Left ventricle myocardium inferior (tissue), 1 donor: ENCODE results near the gene OCEL1. TPM values are rescaled to one million over a fixed set of nuclear protein-coding genes. Genes with fewer than 3 reads are reported as not detected.
"Not testable (repeated sequence)": the region's sequence is repeated elsewhere in the genome, so short reads cannot be mapped to it uniquely, and the experiment has no call there.

Experiments
- DNase-seq: peaks from one replicate; pipeline ENCODE4 v3.0.0-alpha.2; 2020
- H3K27ac ChIP-seq: fragments of 200-600 bp; replicated peaks from 2 replicates; pipeline ENCODE4 v1.8.0; 2021
- H3K27me3 ChIP-seq: fragments of 200-600 bp; 2 replicates; pipeline ENCODE4 v1.8.0; 2021; ENCODE audit warnings: low read depth
- H3K36me3 ChIP-seq: fragments of 200-600 bp; 2 replicates; pipeline ENCODE4 v1.8.0; 2021
- H3K4me1 ChIP-seq: fragments of 200-600 bp; 2 replicates; pipeline ENCODE4 v1.8.0; 2021
- H3K4me3 ChIP-seq: fragments of 200-600 bp; 2 replicates; pipeline ENCODE4 v1.8.0; 2021; ENCODE audit warnings: mild to moderate bottlenecking, moderate library complexity
- H3K9me3 ChIP-seq: fragments of 200-600 bp; replicated peaks from 2 replicates; pipeline ENCODE4 v1.8.0; 2021
- intact Hi-C: fragments of 100-400 bp; cut with micrococcal nuclease; formaldehyde crosslinking; loops from one replicate; pipeline ENCODE4 v1.11.0; 2022
- total RNA-seq: library from RNA; stranded (reverse); fragmentation: NEBNext Ultra II Directional; extraction: Animal tissue kit (Norgen Biotek cat#: 25700); gene quantifications from one replicate; pipeline ENCODE4 v1.2.1, GENCODE V29; 2021
- TF ChIP-seq, protein P1 (sequence below): fragments of 200-600 bp; IDR thresholded peaks from 2 replicates; pipeline ENCODE4 v1.8.0; 2021; ENCODE audit warnings: antibody characterized with exemption, mild to moderate bottlenecking, borderline replicate concordance
- donor health status: DM: no; HTN: yes; CAD: no; lungs with severe emphysema.

OCEL1 gene
- total RNA-seq, 1 donor from 2014 or later = 21.2 TPM

DNA sequence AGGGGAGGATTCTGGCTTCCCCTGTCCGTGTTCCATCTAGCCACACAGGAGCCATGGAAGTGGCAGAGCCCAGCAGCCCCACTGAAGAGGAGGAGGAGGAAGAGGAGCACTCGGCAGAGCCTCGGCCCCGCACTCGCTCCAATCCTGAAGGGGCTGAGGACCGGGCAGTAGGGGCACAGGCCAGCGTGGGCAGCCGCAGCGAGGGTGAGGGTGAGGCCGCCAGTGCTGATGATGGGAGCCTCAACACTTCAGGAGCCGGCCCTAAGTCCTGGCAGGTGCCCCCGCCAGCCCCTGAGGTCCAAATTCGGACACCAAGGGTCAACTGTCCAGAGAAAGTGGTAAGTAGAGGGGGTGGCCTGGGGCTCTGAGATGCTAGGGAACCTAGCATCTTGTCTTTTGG lies 42.7 kb downstream of the OCEL1 start:
- TF ChIP-seq, protein P1, sequence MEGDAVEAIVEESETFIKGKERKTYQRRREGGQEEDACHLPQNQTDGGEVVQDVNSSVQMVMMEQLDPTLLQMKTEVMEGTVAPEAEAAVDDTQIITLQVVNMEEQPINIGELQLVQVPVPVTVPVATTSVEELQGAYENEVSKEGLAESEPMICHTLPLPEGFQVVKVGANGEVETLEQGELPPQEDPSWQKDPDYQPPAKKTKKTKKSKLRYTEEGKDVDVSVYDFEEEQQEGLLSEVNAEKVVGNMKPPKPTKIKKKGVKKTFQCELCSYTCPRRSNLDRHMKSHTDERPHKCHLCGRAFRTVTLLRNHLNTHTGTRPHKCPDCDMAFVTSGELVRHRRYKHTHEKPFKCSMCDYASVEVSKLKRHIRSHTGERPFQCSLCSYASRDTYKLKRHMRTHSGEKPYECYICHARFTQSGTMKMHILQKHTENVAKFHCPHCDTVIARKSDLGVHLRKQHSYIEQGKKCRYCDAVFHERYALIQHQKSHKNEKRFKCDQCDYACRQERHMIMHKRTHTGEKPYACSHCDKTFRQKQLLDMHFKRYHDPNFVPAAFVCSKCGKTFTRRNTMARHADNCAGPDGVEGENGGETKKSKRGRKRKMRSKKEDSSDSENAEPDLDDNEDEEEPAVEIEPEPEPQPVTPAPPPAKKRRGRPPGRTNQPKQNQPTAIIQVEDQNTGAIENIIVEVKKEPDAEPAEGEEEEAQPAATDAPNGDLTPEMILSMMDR = no peak
- intact Hi-C loops = no loop called here
- H3K27me3 ChIP-seq = no peaks in the 10 kb centered on the region
- H3K27ac ChIP-seq = no peak overlapping the region
- H3K9me3 ChIP-seq = no peaks in the 10 kb centered on the region
- no peak for DNase-seq
- peaks cover 51% of the 10 kb centered on the region for H3K36me3 ChIP-seq
- peaks cover 28% of the 10 kb centered on the region for H3K4me1 ChIP-seq
- no peak overlapping the region for H3K4me3 ChIP-seq

- H3K36me3 ChIP-seq = peaks cover 89% of the 10 kb centered on the region
- H3K4me3 ChIP-seq, H3K9me3 ChIP-seq, intact Hi-C loops, DNase-seq, H3K4me1 ChIP-seq, H3K27me3 ChIP-seq, H3K27ac ChIP-seq: not testable (repeated sequence)
Measured at GRCh38 chr19:17274892-17275291, 48.9 kb downstream of the OCEL1 start.

DNA sequence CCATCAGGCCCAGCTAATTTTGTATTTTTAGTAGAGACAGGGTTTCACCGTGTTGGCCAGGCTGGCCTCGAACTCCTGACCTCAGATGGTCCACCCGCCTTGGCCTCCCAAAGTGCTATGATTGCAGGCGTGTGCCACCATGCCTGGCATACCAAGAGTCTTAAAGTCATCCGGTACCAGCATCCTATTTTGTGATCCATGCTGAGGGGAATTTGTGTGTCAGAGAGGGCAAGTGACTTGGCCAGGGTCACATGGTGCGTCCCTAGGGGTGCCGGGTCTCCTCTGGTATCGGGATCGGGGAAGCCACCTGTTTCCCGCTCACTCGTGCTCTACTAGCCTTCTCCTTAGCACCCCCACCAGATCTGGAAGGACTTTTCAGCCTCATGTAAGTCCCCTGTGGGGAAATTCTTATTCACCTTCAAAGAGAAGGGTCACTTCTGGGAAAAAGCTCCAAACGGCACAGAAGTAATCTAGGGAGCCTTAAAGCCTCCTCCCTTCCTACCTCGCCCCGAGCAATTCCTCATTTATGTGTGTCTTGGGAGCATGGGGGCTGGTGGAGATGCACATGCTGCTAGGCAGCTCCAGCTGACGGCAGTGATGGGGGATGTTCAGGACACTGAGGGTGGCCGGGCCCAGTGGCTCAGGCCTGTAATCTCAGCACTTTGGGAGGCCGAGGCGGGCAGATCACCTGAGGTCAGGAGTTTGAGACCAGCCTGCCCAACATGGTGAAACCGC lies 49.6 kb downstream of the OCEL1 start:
- no peak for DNase-seq
- intact Hi-C loops = no loop called here

More for the DNA sequence above, 49.6 kb downstream of the OCEL1 start:
- Histone ChIP-seq H3K9me3 (no peaks in the 10 kb centered on the region), H3K4me1 (no peaks in the 10 kb centered on the region), H3K27ac (no peak overlapping the region), H3K4me3 (no peak overlapping the region), H3K27me3 (no peaks in the 10 kb centered on the region), H3K36me3 (peaks cover 82% of the 10 kb centered on the region)
- TF ChIP-seq, protein P1 = no peak

Other genes starting within 250 kb of the OCEL1 start
- gene CPAMD8, start 199.4 kb upstream of the OCEL1 start, total RNA-seq = 13.7 TPM
- gene HAUS8, start 150.8 kb upstream of the OCEL1 start, total RNA-seq = 3.5 TPM
- 30.7 TPM for gene MYO9B, start 150.4 kb upstream of the OCEL1 start, total RNA-seq
- gene USE1, start 10.9 kb upstream of the OCEL1 start, total RNA-seq = 27.5 TPM
- gene NR2F6, start 19.7 kb downstream of the OCEL1 start, total RNA-seq = 60.1 TPM
- 7.0 TPM for gene USHBP1, start 38.5 kb downstream of the OCEL1 start, total RNA-seq
- gene BABAM1, start 41.2 kb downstream of the OCEL1 start, total RNA-seq = 72.7 TPM
- gene ANKLE1, start 55.7 kb downstream of the OCEL1 start, total RNA-seq = 0.11 TPM
- 11.7 TPM for gene ABHD8, start 77.2 kb downstream of the OCEL1 start, total RNA-seq
- 206 TPM for gene MRPL34, start 79.6 kb downstream of the OCEL1 start, total RNA-seq
- gene DDA1, start 83.3 kb downstream of the OCEL1 start, total RNA-seq = 35.7 TPM
- gene ANO8, start 108.6 kb downstream of the OCEL1 start, total RNA-seq = 6.8 TPM
- 10.8 TPM for gene GTPBP3, start 111.3 kb downstream of the OCEL1 start, total RNA-seq
- 36.9 TPM for gene PLVAP, start 151.1 kb downstream of the OCEL1 start, total RNA-seq
- gene CCDC194, start 168.0 kb downstream of the OCEL1 start, total RNA-seq = not detected
- gene BST2, start 179.4 kb downstream of the OCEL1 start, total RNA-seq = 42.2 TPM
- gene MVB12A, start 193.8 kb downstream of the OCEL1 start, total RNA-seq = 19.6 TPM
- gene TMEM221, start 222.4 kb downstream of the OCEL1 start, total RNA-seq = 0.14 TPM
- 0.33 TPM for gene NXNL1, start 234.7 kb downstream of the OCEL1 start, total RNA-seq
- 59.3 TPM for gene SLC27A1, start 244.3 kb downstream of the OCEL1 start, total RNA-seq